ENCODE measurements around the gene NT5C1B. TPM values are rescaled to one million over a fixed set of nuclear protein-coding genes. Genes with fewer than 3 reads are reported as not detected.

The NT5C1B gene
- total RNA-seq, 6 donors from 2014 or later = not detected

DNA sequence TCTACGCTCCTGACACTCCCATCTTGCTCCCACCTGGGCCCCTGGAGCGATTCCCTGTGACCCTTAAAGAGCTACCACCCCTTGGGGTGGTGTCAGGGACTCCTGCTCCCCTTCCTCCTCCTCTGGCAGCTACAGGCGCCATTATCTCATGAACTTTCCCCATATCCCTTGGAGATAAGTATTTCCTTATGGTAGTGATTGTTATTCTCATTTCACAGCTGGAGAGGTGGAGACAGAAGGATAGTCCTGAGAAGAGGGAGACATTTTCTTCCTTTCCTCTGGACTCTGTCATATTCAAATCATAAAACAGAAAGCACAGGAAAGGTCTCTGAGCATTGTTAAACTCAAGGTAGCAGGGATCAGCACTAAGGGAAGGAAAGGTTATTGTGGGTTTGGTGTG lies 63.5 kb downstream of the NT5C1B start:
- Histone ChIP-seq H3K27ac (no peak overlapping the region), H3K9me3 (no peaks in the 10 kb centered on the region), H3K36me3 (no peaks in the 10 kb centered on the region), H3K4me3 (no peak overlapping the region), H3K4me1 (no peaks in the 10 kb centered on the region), H3K27me3 (no peaks in the 10 kb centered on the region)
- 86 to 89% methylated on average over 3 of the region's 3 CpGs for WGBS, 2 donors
- DNase-seq (no peak), ATAC-seq (ENCODE audit: low FRiP score in 2 of 2) (no peak)
- TF ChIP-seq POLR2AphosphoS5 (IDR thresholded peaks at IDR 0.05) = no peak
- TF ChIP-seq POLR2A (IDR thresholded peaks at IDR 0.05) = no peak
- TF ChIP-seq CTCF (IDR thresholded peaks at IDR 0.05) = no peak
- no peak for TF ChIP-seq EP300 (IDR thresholded peaks at IDR 0.05)

- no peaks in the 10 kb centered on the region for H3K27me3 ChIP-seq
- DNase-seq (no peak), ATAC-seq (ENCODE audit: low FRiP score in 2 of 2) (no peak)
- H3K9me3 ChIP-seq = no peaks in the 10 kb centered on the region
- WGBS, 2 donors = 70 to 90% methylated on average over 2 of the region's 2 CpGs
- no peak overlapping the region for H3K27ac ChIP-seq
- H3K36me3 ChIP-seq = no peaks in the 10 kb centered on the region
- TF ChIP-seq POLR2A (IDR thresholded peaks at IDR 0.05) (no peak), EP300 (IDR thresholded peaks at IDR 0.05) (no peak), CTCF (IDR thresholded peaks at IDR 0.05) (no peak), POLR2AphosphoS5 (IDR thresholded peaks at IDR 0.05) (no peak)
- H3K4me3 ChIP-seq = no peak overlapping the region
- H3K4me1 ChIP-seq = peaks cover 0 to 2% (median 0%) of the 10 kb centered on the region in 4 donors
Observed at GRCh38 chr2:18525236-18525635, 64.1 kb downstream of the NT5C1B start.

DNA sequence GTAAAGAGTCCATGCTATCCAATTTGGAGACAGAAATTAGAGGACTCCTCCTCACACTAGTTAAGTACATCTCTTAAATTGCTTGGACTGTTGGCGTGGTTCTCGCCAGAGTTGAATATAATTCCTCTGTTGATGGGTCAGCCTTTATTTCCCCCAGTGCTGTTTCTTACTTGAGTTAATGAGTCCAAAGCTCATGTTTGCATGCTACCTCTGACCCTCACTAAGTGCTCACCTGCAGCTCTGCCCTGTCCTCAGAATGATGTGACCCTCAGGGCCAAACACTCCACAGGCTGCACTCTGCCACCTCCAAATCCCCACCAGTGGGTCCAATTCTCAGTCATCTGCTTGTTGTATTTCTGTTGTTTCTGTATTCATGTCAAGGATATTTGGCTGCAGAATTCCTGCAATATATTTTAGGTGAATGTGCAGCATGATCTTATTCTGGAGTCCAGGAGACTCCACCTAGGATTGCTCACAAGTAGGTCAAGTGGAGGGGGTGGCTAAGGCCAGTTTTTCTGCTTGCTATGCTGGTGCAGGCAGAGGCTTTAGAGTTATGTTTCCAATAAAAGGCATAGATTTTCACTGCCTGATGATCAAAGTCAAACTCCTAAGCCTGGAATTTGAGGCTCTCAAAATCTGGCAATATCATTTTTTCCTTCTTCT lies 66.8 kb downstream of the NT5C1B start:
- H3K9me3 ChIP-seq = no peaks in the 10 kb centered on the region
- no peaks in the 10 kb centered on the region for H3K36me3 ChIP-seq
- DNase-seq (no peak), ATAC-seq (ENCODE audit: low FRiP score in 2 of 2) (no peak)
- no peak for TF ChIP-seq CTCF (IDR thresholded peaks at IDR 0.05)
- TF ChIP-seq POLR2AphosphoS5 (IDR thresholded peaks at IDR 0.05) = no peak
- no peak for TF ChIP-seq EP300 (IDR thresholded peaks at IDR 0.05)
- TF ChIP-seq POLR2A (IDR thresholded peaks at IDR 0.05) = no peak
- H3K4me1 ChIP-seq = peaks cover 0 to 6% (median 0%) of the 10 kb centered on the region in 4 donors
- no peak overlapping the region for H3K27ac ChIP-seq
- H3K27me3 ChIP-seq = no peaks in the 10 kb centered on the region
- WGBS, 2 donors = 94 to 100% methylated on average over 2 of the region's 2 CpGs
- no peak overlapping the region for H3K4me3 ChIP-seq

DNA sequence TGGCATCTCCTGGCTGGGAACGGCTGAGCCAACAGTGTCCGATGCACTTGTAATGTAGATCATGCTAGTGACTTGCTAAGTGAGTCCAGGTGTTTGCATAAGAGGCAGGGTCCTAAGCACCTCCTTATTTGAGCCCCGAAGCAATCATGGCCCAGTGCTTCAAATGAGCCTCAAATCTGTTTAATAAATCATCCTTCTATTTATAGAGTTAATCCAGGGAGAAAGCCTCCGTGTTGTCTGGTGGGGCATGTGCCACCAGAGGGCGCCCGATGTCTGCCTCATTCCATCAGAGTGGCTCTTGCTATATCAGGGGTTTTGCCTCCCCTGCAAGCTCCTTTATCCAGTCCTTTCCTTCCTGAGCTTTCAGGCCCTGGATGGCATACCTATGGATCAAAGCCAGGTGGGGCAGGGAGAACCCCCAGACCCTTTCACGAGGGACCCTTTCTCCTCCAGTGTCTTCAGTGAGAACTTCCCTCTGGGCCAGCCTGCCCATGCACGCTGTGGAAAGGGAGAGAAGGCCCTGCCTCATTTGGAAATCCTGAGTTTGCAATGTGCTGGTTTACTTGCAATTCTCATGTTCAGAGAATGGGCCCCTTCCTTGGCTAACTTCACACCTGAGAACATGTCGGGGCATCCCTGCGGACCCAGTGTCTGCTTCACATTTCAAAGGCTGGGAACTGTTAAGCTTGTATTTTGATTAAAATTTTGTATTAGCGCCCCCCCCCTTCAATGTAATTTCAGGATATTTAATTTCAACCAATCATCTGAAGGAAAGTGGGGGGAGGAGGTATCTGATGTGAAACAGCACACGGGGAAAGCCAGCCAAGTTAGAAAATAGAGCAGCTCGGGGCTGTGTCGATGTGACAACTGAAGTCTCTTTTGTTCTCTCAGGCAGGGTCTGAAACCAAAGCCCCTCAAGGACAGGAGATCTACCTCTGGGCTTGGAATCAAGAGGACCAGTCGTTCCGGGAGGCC lies 68.6 kb downstream of the NT5C1B start:
- H3K9me3 ChIP-seq = no peaks in the 10 kb centered on the region
- H3K4me3 ChIP-seq = no peak overlapping the region
- TF ChIP-seq POLR2A (IDR thresholded peaks at IDR 0.05) (no peak), EP300 (IDR thresholded peaks at IDR 0.05) (no peak), POLR2AphosphoS5 (IDR thresholded peaks at IDR 0.05) (no peak), CTCF (IDR thresholded peaks at IDR 0.05) (peak; percentile 66 to 82 (median 80))
- 47 to 53% methylated on average over 16 of the region's 16 CpGs for WGBS, 2 donors
- peak overlapping the region in 1 of 4 donors; percentile 14 for H3K27ac ChIP-seq
- ATAC-seq (ENCODE audit: low FRiP score in 2 of 2) (peak; percentile 76 to 91), DNase-seq (peak; percentile 54 to 72)
- peaks cover 0 to 12% (median 3%) of the 10 kb centered on the region in 4 donors for H3K4me1 ChIP-seq
- no peaks in the 10 kb centered on the region for H3K27me3 ChIP-seq
- no peaks in the 10 kb centered on the region for H3K36me3 ChIP-seq

All from upper lobe of left lung (tissue), 6 donors.